B cell (primary cell): ENCODE results near the gene DYNC2H1.

Experiments
- EZH2 ChIP-seq: IDR thresholded peaks from 2 replicates; pipeline ENCODE4 v1.6.1; 2012; ENCODE audit warnings: borderline replicate concordance, low read depth, mild to moderate bottlenecking, moderate library complexity, low read length; ENCODE audit not compliant: insufficient read depth, poor library complexity, severe bottlenecking
- TF ChIP-seq, protein P1 (sequence below): fragments of 200-600 bp; IDR thresholded peaks from one replicate; pipeline ENCODE4 v1.8.0; 2022; ENCODE audit warnings: antibody characterized with exemption, mild to moderate bottlenecking

DNA sequence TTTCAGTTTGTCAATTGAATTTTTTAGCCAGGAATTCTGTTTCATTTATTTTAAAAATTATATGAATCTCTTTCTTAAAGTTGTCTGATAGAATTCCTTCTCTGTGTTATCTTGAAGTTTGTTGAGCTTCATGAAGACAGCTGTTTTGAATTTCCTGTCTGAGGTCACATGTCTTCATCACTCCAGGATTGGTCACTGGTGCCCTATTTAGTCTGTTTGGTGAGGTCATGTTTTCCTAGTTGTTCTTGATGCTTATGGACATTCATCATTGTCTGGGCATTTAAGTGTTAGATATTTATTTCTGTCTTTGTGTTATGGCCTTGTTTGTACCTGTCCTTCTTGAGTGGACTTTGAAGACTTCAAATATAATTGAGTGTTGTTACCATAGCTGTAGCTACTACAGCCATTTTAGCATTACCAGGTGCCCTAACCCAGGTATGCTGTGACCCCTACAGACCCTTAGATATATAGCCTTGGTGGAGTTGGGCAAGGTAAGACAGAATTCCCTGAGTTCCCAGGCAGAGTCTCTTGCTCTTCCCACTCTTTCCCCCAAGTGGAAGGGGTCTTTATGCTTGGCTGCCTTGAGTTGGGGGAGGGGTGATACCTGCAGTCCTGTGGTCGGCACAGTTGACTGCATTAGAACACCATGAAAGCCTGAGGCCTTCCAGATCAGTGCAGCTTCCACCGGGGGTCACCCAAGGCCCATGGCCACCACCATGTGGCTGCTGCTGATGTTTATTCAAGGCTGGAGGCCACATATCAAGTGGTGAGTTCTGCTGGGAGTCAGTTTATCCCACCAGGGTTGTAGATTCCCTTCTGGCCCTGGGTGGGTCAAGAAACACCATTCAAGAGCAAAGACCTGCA lies 229.6 kb downstream of the DYNC2H1 start:
- TF ChIP-seq, protein P1, sequence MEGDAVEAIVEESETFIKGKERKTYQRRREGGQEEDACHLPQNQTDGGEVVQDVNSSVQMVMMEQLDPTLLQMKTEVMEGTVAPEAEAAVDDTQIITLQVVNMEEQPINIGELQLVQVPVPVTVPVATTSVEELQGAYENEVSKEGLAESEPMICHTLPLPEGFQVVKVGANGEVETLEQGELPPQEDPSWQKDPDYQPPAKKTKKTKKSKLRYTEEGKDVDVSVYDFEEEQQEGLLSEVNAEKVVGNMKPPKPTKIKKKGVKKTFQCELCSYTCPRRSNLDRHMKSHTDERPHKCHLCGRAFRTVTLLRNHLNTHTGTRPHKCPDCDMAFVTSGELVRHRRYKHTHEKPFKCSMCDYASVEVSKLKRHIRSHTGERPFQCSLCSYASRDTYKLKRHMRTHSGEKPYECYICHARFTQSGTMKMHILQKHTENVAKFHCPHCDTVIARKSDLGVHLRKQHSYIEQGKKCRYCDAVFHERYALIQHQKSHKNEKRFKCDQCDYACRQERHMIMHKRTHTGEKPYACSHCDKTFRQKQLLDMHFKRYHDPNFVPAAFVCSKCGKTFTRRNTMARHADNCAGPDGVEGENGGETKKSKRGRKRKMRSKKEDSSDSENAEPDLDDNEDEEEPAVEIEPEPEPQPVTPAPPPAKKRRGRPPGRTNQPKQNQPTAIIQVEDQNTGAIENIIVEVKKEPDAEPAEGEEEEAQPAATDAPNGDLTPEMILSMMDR = no peak
- no peak for TF ChIP-seq EZH2
